GM12891 (cell line): ENCODE results near the gene DHRS7C.

Experiments
- DNase-seq: peaks from one replicate; pipeline ENCODE4 v3.0.0; 2011; ENCODE audit warnings: low spot score; ENCODE audit not compliant: insufficient read length
- FAIRE-seq: peaks from 2 replicates; lab custom pipeline; 2011; peaks lifted over from hg19 to GRCh38; lab: Jason Lieb, UNC
- PAX5 ChIP-seq: IDR thresholded peaks from 2 replicates; pipeline ENCODE4 v1.6.1; 2011; ENCODE audit warnings: low read length, moderate library complexity, mild to moderate bottlenecking; ENCODE audit not compliant: insufficient read depth, severe bottlenecking
- POLR2A ChIP-seq: IDR thresholded peaks from 2 replicates; pipeline ENCODE4 v1.6.1; 2011; ENCODE audit warnings: low read depth, low read length, control low read depth
- POLR2AphosphoS5 ChIP-seq: IDR thresholded peaks from 2 replicates; pipeline ENCODE4 v1.6.1; 2011; ENCODE audit warnings: low read depth, low read length, control low read depth
- POU2F2 ChIP-seq: IDR thresholded peaks from 2 replicates; pipeline ENCODE4 v1.6.1; 2011; ENCODE audit warnings: low read depth, mild to moderate bottlenecking, control low read depth, low read length, moderate library complexity
- SPI1 ChIP-seq: IDR thresholded peaks from 2 replicates; pipeline ENCODE4 v1.6.1; 2011; ENCODE audit warnings: low read depth, low read length, control low read depth
- TAF1 ChIP-seq: IDR thresholded peaks from 2 replicates; pipeline ENCODE4 v1.6.1; 2011; ENCODE audit warnings: low read depth, low read length, control low read depth

The DHRS7C gene

DNA sequence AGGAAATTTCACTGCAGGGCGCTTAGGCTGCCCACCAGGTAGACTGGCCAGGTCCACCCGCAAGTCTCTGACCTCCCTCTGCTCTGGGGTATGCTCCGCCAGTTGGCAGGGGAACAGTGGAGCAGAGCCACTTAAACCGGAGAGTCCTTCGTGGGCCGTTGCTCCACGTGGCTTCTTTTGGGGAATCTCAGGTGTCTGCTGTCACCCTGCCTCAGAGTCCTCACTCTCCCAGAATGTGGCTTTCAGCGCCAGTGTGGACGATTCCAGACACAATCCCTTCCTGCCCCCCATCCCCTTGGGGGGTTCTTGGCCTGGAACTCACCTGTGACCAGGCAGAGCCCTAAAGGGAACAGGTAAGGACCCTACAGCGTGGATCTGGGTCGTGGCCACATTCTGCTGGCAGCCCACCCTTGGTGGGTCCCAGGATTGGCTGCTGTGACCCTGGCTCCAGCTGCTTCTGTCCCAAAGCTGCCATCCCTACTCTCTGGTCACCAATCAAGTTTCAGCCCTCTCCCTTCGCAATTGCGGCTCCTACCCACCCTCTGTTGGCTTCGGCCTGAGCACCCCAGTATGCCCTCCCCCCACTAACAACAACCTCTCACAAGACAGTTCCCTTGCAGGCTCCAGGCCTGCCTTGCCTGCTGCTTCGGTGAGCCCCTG is 22.2 kb downstream of the DHRS7C start:
- FAIRE-seq (no peak), DNase-seq (no peak)
- no peak for TF ChIP-seq POU2F2
- TF ChIP-seq PAX5: no peak
- no peak for TF ChIP-seq POLR2AphosphoS5
- TF ChIP-seq POLR2A: no peak
- no peak for TF ChIP-seq SPI1
- TF ChIP-seq TAF1: no peak

DNA sequence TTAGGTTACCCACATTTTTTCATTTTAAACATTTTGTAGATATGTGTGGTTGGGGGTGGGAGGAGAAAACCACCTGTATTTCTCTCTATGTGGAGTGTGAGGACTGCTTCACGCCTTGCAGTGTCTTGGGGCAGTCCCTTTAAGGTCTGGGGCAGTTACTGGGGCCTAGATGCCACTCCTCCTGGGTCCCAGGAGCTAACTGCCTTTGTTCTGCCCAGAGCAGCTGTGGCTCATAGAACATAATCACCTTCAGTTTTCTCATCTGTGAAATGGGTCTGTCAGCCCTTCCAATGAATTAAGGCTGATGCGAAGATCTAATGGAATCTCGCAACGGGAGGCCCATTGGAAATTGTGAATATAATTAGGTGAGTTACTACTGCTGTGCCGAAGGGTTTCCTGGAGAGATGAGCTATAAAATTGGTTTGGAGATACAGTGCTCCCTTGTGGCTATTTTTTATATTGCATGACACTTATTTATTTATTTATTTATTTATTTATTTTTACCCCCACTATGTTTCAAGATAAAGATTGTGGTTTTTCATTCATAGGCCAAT is 22.9 kb downstream of the DHRS7C start:
- no peak for FAIRE-seq
- peak; percentile 30 for DNase-seq

DNA sequence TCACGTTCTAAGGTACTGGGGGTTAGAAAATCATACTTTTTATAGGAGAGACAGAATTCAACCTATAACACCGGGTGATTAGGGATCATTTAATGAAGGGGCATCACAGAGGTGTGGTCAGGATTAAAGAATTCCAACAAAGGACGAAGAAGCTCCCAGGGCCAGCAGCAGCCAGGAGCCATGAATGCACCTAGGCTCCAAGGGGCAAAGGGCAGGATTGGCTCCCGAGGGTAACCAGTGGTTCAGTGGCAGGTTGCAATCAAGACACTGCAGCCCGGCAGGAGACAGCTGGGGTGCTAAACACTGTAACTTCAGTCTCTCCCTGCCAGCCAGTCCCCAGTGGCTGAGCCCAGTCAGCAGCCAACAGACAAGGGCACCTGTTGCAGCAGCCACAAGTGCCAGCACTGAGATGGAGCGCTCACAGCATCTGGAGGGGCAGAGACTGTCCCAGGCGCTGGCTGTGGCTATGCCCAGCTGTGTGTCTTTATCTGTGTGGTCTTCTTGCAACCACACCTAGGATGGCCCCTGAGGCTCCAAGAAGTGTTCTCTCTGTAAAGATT is 23.9 kb downstream of the DHRS7C start:
- DNase-seq: no peak
- no peak for FAIRE-seq

More for the DNA sequence above, 22.9 kb downstream of the DHRS7C start:
- TF ChIP-seq TAF1 (no peak), SPI1 (no peak), POU2F2 (no peak), POLR2AphosphoS5 (no peak), POLR2A (no peak), PAX5 (no peak)

DNA sequence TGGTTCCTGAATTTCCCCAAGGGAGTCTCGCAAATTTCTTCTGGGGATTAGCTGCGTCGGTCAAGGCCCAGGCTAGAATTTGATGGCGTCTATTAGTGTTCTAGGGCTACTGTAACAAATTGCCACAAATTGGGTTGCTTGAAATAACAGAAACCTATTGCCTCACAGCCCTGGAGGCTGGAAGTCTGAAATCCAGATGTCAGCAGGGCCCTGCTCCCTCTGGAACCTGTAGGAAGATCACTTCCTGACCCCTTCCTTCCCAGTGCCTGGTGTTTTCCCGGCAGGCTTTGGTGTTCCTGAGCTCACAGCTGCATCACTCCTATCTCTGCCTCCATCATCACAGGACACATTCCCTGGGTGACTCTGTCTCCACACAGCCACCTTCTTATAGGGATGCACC is 24.4 kb downstream of the DHRS7C start:
- FAIRE-seq (no peak), DNase-seq (no peak)
- no peak for TF ChIP-seq SPI1
- TF ChIP-seq POU2F2: no peak
- TF ChIP-seq TAF1: no peak
- TF ChIP-seq POLR2A: no peak
- no peak for TF ChIP-seq PAX5
- TF ChIP-seq POLR2AphosphoS5: no peak

More for the DNA sequence above, 23.9 kb downstream of the DHRS7C start:
- TF ChIP-seq POU2F2 (no peak), POLR2A (no peak), POLR2AphosphoS5 (no peak), SPI1 (no peak), TAF1 (no peak), PAX5 (no peak)

DNA sequence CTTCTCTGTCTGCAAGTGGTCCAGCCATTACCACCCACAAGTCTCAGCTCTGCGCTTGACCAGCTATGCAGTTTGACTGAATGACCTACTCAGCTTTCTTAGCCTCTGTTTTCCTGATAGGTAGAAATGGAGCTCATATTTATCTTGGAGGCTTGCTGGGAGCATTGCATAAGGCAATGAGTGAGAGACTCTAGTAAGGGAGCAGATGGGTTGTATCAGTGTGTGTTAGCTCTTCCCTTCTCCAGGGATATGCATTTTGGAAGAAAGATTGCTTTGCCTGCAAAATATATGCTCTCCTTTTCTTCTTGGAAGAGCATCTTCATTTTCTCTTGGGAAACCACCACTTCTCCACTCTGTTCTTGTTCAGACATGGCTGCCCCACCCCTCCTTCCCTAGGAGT is 26.1 kb downstream of the DHRS7C start:
- DNase-seq (no peak), FAIRE-seq (no peak)
- TF ChIP-seq POU2F2: no peak
- no peak for TF ChIP-seq TAF1
- no peak for TF ChIP-seq PAX5
- TF ChIP-seq POLR2A: no peak
- TF ChIP-seq SPI1: no peak
- no peak for TF ChIP-seq POLR2AphosphoS5

DNA sequence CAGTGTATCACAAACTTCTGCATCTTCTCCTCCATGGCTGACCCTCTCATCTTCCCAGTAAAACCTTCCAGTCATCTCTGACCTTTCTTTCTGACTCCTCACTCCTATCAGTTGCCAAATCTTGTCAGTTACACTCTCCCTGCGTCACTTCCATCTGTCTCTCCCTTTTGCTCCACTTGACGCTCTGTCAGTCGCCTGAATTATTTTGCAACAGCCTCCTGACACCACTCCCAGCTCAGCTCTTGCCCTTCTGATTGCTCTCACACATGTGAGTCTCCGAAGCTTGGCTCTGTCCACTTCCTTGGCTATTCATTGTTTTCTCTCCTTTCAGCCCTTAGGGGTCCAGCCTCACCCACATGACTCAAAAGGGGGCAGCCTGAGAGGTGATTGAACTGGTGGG is 27.7 kb downstream of the DHRS7C start:
- TF ChIP-seq POU2F2: no peak
- TF ChIP-seq SPI1: no peak
- TF ChIP-seq POLR2A: no peak
- no peak for TF ChIP-seq PAX5
- TF ChIP-seq TAF1: no peak
- no peak for TF ChIP-seq POLR2AphosphoS5
- FAIRE-seq (no peak), DNase-seq (no peak)

DNA sequence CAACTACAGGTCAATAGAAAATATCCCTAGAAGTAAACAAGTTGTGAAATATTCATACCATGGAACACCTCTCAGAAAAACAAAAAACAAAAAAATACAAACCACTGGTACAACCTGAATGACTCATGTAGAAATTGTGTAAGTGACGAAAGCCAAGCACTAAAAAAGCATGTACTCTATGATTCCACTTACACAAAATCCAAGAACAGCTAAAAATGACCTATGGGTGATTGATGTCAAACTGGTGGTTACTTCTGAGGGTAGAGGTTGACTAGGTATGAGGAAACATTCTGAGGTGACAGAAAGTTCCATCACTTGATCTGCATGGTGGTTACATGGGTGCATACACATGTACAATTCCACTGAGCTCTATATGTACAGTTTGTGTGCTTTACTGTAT is 31.1 kb downstream of the DHRS7C start:
- FAIRE-seq: no peak
- no peak for DNase-seq
- TF ChIP-seq POLR2A (no peak), TAF1 (no peak), POLR2AphosphoS5 (no peak), SPI1 (no peak), POU2F2 (no peak), PAX5 (no peak)

DNA sequence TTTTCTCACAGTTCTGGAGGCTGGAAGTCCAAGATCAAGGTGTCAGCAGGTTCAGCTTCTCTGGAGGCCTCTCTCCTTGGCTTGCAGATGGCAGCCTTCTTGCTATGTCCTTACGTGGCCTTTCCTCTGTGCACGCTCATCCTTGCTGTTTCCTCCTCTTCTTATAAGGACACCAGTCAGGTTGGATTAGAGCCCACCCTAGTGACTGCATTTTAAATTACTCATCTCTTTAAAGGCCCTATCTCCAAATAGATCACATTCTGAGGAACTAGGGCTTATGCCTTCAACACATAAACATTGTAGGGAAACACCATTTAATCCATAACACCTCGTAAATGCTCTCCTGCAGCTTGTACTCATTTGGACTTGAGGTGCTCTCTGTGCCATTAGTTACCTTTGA is 36.3 kb downstream of the DHRS7C start:
- FAIRE-seq: no peak
- TF ChIP-seq PAX5 (no peak), POU2F2 (no peak), POLR2A (no peak)
- DNase-seq: no peak

DNA sequence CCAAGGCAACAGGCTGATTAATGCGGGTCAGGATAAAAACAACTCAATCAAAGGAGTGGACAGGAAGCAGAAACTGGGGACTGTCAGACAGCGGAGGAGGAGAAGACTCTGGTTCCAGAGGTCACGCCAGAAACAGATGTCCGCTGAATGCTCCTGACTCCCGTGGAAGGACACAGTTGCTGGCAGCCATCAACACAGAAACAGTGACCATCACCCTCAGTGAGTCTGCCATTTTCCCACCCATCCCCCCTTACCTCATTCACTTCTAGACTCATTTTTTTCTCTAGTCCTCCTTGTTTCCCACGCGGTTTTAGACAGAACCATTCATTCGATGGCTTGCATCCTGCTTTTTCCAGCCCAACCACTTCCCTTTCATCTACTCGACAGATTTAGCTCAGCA is 40.9 kb downstream of the DHRS7C start:
- TF ChIP-seq TAF1 (no peak), PAX5 (no peak), POLR2A (no peak), POU2F2 (no peak), POLR2AphosphoS5 (no peak), SPI1 (no peak)
- FAIRE-seq (no peak), DNase-seq (no peak)
